Measurements from ENCODE around the gene GPR4.
"Not testable (repeated sequence)": the region's sequence is repeated elsewhere in the genome, so short reads cannot be mapped to it uniquely, and the experiment has no call there.

Gene GPR4

GRCh38 chr19:45601524-45602374 is at the start of gene GPR4:
TSS of gene GPR4 (minus strand) at chr19:45602212. CDS start at chr19:45591866, 10,346 bp downstream.
- no peak for DNase-seq

GRCh38 chr19:45650722-45651121 is 48.7 kb upstream of the GPR4 start:
- DNase-seq: no peak

DNA sequence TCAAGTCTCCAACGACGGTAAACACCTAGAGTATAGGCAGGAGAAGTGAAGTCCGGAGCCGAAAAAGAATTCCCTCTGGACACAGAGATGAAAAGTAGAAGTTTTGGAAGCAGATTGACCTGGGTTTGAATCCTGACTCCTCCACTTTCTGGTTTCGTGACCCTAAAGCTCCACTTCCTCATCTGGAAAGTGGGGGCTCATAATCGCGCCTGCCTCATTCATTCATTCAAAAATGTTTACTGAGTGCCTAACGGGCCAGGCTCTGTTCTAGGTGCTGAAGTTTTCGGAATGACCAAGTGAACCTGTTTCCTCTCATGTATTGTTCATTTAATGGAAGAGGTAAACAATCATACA is 44.3 kb upstream of the GPR4 start:
- no peak for DNase-seq

- DNase-seq: peak; percentile 75
Measured at GRCh38 chr19:45645631-45646344, 43.8 kb upstream of the GPR4 start.

GRCh38 chr19:45645068-45645630 is 43.1 kb upstream of the GPR4 start:
- no peak for DNase-seq

DNA sequence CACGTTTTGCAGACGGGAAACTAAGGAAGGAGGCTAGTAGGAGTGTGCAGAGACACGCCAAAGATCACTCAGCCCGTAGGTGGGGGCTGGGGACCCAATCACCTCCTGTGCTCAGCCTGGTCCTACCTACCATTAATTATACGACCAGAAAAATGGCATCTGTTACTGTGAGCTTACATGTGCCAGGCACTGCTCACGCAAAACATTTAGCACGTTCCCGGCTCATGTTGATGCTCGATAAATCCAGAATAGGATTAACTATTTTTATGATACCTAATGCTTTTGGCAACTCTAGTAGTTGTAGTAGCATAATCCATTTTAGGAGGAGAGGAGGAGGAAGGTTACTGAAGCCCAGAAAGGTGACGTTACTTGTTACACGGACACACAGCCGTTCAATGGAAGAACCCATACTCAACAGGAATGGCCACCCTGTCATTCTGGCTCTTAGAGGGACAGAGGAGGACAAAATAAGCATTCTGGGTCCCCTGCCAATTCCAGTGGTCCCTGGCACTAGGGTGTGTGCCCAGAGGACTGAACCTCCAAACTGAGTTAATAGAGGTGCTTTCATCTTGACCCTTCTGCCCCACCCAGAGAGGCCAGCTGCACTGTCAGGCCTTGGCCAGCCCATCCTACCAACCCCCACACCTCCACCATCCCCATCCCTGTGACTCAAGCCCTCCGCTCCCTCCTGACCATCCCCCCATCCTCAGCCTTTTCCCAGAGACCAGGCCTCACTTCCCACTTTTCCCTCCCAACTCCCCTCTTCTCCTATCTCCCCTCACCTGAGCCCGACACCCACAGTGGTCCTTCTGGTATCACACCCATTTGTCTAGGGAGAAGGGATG is 42.1 kb upstream of the GPR4 start:
- DNase-seq: no peak

DNA sequence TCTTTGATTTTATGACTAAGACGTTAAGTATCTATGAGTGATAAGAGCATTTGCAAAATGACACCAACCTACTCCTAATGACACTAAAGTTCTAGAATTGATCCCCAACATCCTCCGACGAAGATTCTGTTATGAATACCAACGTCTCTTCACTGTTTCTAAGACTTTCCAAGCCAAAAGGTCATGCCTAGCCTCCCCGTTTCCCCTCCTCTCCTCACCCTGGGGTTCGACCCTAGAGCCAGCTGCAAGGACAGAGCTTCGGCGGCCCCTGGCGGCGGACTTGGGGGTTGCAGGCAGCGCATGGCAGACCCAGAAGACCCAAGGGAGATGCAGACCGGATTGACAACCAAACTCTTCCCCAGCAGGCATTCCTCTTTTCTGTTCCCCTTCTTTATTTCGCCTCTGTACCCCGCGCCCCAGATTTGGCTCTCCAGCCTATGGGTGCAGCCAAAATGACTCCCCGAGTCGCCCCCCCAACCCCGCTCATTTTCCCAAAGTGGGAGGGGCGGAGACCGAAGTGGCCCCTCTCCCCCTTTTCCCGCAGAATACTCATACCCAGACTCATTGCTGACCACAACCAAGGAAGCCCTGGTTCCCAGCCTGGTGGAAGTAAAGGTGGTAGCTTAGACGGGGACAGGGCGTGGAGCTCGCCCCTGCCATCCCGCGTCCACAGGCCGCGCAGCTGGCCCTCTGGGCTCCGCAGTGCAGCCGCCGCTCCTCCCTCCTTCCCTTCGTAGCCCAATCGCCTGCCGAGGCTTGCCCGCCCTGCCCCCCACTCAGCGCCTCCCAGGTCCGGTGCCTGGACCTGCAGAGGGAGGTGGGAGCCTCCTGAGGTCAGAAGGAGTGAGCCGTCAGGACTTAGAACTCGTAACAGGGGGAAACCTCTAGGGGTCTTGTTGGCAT is 41.3 kb upstream of the GPR4 start:
- DNase-seq: peak; percentile 62

DNA sequence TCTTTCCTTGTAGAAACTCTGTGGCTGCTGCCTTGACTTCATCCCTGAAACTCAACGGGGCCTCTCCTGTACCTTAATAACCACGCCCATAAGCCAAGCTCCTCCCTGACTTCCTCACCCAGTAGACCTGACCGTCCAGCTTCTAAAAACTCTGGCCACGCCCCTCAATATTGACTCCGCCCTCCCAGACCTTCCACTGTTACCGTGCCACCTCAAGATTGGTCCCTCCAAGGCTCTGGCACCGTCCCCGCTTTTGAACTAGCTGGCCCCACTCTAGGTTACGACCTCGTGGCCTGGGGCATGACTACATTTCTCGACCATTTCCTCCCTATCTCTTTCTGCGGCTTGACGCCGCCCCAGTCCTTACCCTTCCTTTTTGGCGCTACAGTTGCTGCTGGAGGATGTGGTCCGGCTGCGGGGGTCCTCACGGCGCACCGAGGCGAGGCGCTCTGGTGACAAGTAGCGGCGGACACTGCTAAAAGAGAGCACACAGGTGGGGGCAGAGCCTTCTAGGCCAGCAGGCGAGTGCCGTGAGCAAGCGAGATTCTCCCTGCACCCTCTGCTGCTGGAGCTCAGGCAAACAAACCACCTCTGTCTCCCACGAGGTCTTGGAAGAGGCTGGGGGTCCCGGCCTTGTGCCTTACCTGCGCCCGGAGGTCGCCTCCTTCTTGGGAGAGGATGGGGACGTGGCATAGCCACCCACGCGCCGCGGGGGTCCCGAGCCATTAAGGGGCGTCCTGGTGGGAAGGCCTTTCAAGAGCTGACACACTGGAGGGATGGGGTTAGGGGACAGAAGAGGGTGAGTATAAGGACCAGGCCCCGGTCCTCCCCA is 39.5 kb upstream of the GPR4 start:
- DNase-seq: peak; percentile 83

GRCh38 chr19:45640849-45641273 is 38.8 kb upstream of the GPR4 start:
- no peak for DNase-seq

- DNase-seq: peak; percentile 7
Measured at GRCh38 chr19:45638930-45639729, 37.1 kb upstream of the GPR4 start, which contains the start of gene EML2. TSS of gene EML2 (minus strand) at chr19:45639397. CDS start at chr19:45639376, 21 bp downstream.

GRCh38 chr19:45637890-45638667 is 36.1 kb upstream of the GPR4 start:
- no peak for DNase-seq

DNA sequence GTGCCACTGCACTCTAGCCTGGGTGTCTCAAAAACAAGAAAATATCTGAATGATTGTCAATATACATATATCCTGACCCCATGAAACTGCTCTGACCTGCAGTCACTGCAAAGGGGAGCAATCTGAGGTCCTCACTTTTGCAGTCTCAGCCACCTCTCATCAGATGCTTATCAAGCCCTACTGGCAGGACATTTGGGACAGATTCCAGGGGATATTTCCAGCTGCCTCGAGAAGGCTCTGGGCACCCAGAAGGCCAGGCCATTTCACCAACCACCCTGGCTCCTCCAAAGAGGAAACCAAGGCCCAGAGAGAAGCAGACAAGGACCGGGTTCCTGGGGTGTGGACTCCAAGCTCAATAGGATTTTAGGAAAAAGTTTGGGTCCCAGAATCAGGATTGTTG is 34.9 kb upstream of the GPR4 start:
- no peak for DNase-seq

GRCh38 chr19:45636275-45636674 is 34.3 kb upstream of the GPR4 start:
- DNase-seq: no peak

GRCh38 chr19:45632468-45633196 is 30.6 kb upstream of the GPR4 start:
- DNase-seq: peak; percentile 57

DNA sequence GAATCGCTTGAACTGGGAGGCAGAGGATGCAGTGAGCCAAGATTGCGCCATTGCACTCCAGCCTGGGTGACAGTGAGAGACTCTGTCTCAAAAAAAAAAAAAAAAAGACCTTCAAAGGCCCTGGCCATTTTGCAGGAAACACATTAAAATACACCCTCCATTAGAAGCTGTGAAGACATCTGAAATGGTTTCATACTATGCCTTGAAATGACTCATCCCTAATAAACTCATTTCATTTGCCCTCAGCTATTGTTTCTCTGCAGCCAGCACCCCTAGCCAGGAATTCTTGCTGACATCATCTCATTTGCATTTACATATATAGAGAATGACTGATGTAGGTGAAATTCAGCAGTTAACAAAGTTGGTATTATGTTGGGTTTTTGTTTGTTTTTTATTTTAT is 28.5 kb upstream of the GPR4 start:
- no peak for DNase-seq

DNA sequence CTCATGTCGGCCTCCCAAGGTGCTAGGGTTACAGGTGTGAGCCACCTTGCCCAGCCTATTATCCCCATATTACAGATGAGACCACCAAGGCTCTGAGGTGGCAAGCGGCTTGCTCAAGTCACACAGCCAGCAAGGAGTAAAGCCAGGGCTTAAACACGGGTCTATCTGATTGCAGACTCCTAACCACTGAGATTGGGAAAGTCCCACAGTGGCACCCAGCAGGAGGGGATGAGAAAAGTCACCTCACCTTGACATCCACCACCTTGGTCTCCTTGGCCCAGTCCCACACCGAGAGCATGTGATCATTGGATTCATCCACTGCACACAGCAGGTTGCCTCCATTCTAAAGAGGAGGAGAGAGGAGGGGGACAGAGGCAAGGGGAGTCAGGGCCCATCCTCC is 27.7 kb upstream of the GPR4 start:
- DNase-seq: no peak

DNA sequence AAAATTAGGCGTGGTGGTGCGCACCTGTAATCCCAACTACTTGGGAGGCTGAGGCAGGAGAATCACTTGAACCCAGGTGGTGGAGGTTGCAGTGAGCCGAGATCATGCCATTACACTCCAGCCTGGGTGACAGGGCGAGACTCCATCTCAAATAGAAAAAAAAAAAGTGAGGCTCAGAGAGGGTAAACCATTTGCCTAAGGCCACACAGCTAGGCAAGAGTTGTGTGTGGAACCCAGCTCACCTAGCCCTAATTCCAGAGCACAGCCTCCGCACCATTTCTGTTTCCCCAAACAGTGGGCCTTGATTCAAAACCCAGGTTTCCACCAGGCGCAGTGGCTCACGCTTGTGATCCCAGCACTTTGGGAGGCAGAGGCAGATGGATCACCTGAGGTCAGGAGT is 26.2 kb upstream of the GPR4 start:
- DNase-seq: not testable (repeated sequence)

DNA sequence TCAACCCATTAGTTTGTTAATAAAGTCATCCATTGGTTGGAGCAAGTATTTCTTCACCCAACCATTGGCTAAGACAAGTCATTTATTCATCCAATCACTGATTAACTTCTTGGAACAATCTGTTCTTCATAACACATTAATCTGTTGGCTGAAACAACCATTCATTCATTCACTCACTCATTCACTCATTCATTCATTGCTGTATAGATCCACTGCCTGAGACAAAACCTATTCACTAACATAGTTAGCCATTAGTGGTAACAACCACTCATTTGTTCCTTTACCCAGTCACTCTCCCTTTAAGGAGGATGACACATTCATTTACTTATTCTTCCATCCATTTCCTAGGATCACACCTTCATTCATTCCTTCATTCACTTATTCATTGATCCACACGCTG is 22.0 kb upstream of the GPR4 start:
- no peak for DNase-seq
